NCI-H526 (cell line): ENCODE results near the gene TMEM114.

Source experiments
- DNase-seq, 2 experiments: peaks; one replicate each; lab custom pipeline; 2025; lab: John Stamatoyannopoulos, UW

TMEM114 gene

GRCh38 chr16:8611122-8611521, 20.8 kb upstream of the TMEM114 start:
- no peak for DNase-seq

GRCh38 chr16:8607214-8607613, 16.9 kb upstream of the TMEM114 start:
- no peak for DNase-seq

- no peak for DNase-seq
Measured at GRCh38 chr16:8605554-8605953, 15.2 kb upstream of the TMEM114 start.

- DNase-seq, result no peak
Measured at GRCh38 chr16:8600144-8600775, 9.9 kb upstream of the TMEM114 start.

- no peak for DNase-seq
Measured at GRCh38 chr16:8596581-8596980, 6.3 kb upstream of the TMEM114 start.

- DNase-seq, result no peak
Measured at GRCh38 chr16:8595783-8596182, 5.5 kb upstream of the TMEM114 start.

GRCh38 chr16:8594149-8594666, 3.9 kb upstream of the TMEM114 start:
- DNase-seq, result no peak

- no peak for DNase-seq
Measured at GRCh38 chr16:8591451-8591850, 1.1 kb upstream of the TMEM114 start.

GRCh38 chr16:8590811-8591210, 500 bp upstream of the TMEM114 start:
- no peak for DNase-seq

- DNase-seq, result no peak
Measured at GRCh38 chr16:8589057-8589899, 1.0 kb downstream of the TMEM114 start.

- no peak for DNase-seq
Measured at GRCh38 chr16:8588682-8589056, 1.6 kb downstream of the TMEM114 start.

GRCh38 chr16:8587065-8587464, 3.2 kb downstream of the TMEM114 start:
- DNase-seq, result no peak

GRCh38 chr16:8585857-8586256, 4.5 kb downstream of the TMEM114 start:
- no peak for DNase-seq

GRCh38 chr16:8585041-8585440, 5.3 kb downstream of the TMEM114 start:
- DNase-seq, result no peak

GRCh38 chr16:8583732-8584131, 6.6 kb downstream of the TMEM114 start:
- no peak for DNase-seq

GRCh38 chr16:8583199-8583598, 7.1 kb downstream of the TMEM114 start:
- no peak for DNase-seq

GRCh38 chr16:8581831-8582580, 8.3 kb downstream of the TMEM114 start:
- DNase-seq, result no peak

- DNase-seq, result no peak
Measured at GRCh38 chr16:8579559-8579958, 10.8 kb downstream of the TMEM114 start.

GRCh38 chr16:8577678-8578304, 12.5 kb downstream of the TMEM114 start:
- no peak for DNase-seq

- no peak for DNase-seq
Measured at GRCh38 chr16:8576141-8577004, 13.9 kb downstream of the TMEM114 start.

- no peak for DNase-seq
Measured at GRCh38 chr16:8575399-8575798, 14.9 kb downstream of the TMEM114 start.
